GM21528 (cell line): ENCODE measurements around the gene MCRS1.

Source experiments
- ATAC-seq: cut with Tn5 transposase; IDR thresholded peaks from one replicate; pipeline ENCODE4 v1.9.1; 2021; ENCODE audit warnings: mild to moderate bottlenecking, moderate library complexity; ENCODE audit not compliant: unreplicated experiment, low FRiP score

MCRS1 gene

DNA sequence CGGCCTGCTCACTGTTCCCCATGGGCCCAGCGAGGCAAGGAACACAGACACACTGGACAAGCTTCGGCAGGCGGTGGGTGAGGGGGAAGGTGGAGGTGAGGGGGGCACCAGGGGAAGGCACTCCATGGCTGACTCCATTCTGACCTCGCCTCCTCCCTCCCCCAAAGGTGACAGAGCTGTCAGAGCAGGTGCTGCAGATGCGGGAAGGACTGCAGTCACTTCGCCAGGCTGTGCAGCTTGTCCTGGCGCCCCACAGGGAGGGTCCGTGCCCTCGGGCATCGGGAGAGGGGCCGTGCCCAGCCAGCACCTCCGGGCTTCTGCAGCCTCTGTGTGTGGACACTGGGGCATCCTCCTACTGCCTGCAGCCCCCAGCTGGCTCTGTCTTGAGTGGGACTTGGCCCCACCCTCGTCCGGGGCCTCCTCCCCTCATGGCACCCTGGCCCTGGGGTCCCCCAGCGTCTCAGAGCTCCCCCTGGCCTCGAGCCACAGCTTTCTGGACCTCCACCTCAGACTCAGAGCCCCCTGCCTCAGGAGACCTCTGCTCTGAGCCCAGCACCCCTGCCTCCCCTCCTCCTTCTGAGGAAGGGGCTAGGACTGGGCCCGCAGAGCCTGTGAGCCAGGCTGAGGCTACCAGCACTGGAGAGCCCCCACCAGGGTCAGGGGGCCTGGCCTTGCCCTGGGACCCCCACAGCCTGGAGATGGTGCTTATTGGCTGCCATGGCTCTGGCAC lies 10.6 kb downstream of the MCRS1 start:
- no peak for ATAC-seq

DNA sequence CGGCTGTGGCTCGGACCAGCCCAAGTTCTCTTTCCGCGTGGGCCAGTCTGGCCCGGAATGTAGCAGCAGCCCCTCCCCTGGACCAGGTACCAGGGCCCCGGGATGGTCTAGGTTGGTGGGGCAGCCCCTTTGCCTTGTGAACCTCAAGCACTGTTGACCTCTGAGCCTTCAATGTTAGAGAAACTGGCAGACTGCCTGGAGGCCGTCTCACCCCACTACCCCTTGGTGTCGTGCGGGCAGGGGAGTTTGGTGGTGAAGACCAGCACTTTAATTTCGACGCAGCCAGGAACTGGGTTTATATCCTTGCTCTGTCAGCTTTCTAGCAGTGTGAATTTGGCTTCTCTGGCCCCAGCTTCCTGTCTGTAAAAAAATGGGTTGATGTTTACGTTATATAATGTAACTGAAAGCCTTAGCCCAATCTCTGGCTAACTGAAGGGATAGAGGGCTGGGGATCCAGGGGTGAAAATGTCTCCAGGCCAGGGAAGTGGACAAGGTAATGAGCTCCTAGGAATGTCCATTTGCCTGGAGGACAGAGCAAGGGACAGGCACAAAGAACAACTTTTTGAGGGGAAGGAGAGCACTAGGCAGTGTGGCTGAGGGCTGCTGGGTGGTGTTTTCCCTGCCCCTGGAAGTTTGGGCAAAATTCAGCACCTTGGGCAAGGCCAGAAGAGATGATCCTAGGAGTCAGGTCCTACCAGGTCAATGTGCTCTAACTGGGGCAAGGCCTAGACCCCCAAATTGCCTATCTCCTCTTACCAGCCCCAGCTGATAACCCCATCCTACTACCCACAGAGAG lies 11.4 kb downstream of the MCRS1 start:
- ATAC-seq = no peak

DNA sequence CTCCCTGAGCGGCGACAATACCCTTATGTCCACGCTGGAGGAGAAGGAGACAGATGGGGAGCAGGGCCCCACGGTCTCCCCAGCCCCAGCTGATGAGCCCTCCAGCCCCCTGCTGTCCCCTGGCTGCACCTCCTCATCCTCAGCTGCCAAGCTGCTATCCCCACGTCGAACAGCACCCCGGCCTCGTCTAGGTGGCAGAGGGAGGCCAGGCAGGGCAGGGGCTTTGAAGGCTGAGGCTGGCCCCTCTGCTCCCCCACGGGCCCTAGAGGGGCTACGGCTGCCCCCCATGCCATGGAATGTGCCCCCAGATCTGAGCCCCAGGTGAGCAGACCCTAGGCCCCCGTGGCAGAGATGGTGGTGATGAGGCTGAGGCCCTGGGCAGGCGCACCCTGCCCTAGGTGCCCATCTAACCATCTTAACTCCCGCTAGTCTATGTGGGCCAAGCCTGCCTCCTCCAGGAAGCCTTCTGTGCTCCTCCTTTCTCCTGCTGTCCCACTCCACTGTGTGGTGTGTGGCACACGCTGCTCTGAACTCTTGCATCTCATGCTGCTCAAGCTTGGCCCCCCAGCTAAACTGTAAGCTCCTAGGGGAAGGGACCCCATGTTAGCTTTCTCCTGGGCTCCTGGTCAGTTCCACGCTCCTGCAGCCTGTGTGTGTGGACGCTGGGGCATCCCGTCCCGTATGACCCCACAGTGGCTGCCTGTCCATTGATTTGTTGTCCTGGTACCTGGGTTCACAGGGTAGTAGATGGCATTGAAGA lies 12.1 kb downstream of the MCRS1 start:
- ATAC-seq = no peak

DNA sequence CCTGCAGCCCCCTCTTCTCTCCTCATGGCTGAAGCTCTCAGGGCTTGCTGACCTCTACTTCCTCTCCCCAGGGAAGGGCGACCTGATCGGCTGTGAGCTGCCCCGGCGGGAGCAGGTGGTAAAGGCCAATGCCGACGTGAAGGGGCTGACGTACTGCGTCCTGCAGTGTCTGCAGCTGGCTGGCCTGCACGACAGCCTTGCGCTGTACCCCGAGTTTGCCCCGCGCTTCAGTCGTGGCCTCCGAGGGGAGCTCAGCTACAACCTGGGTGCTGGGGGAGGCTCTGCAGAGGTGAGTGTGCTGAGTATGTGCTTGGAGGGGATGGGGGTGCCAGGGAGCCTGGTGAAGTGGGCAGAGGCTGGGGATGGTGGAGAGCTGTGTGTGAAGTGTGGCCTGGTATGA lies 13.7 kb downstream of the MCRS1 start:
- ATAC-seq = no peak

DNA sequence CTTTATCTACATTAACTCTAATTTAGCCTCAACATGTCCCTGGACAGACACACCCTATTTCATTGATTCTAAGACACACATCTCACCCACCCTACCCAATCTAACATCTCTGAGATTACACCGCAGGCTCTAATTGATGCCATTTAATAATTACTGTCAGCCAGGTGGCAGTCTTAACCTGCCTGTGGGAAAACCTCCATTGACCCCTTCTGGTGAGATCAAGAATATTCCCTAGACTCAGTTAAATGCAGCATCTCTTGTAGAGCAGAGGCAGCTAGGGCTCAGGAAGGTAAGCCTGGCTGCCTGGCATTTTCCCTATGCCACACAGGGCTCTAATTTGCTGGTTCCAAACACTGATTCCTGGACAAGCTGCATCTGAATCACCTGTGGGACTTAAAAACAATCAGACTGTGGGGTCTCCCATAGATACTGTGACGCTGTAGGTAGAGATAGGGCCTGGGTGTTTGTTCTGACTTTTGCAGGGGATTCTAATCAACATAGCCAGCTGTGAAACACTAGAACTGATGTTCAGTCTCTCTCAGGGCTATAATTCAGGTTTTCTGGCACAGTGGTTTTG lies 14.3 kb downstream of the MCRS1 start:
- ATAC-seq = no peak

DNA sequence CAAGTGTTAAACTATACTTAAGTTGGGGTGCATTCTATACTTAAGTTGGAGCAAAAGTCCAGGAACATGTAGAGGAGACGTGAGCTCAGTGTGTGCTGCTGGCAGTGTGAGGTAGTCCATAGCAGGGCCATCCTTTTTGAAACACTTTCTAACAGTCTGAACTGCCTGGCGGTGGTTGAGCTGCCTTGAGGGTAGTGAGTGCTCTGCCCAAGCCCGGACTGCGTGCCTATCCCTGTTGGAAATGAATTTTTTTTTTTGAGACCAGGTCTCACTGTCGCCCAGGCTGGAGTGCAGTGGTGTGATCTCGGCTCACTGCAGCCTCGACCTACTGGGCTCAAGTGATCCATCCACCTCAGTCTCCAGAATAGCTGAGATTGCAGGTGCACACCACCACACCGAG lies 15.0 kb downstream of the MCRS1 start:
- no peak for ATAC-seq

DNA sequence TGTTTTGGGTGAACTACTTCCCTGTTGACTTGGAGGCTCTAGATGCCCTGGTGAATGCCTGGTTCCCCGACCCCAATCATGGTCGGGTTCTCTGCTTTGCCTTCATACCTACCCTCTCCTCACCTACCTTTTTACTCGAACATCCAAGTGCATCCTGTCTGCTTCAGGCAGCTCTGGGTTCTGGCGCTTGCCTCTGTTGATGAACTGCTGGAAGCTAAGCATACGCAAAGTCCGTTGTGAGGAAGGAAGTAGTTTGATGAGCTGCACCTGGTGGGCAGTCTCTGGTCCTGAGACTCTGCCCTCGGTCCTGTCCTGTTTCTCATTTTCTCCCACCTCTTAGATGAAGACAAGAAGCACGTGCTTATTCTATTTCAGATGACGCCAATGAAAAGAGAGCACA lies 15.5 kb downstream of the MCRS1 start:
- no peak for ATAC-seq

DNA sequence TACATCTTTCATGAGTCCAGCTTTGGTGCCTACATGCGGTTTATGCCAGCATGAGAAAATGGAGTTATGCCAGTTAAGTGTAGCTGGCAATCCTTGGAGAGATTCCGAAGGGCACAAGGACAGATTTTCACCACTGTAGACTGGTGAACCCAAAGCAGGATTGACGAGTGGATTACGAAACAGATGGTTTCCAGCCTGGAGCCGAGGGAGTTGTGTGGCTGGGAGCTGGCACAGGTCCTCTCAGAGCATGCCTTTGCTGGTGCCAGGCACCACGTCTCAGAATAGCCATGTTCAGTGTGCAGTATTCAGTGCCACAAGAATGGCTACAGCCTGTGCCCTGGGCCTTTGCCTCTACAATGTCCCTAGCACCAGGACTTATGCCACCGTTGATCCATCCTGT lies 15.9 kb downstream of the MCRS1 start:
- ATAC-seq = no peak

DNA sequence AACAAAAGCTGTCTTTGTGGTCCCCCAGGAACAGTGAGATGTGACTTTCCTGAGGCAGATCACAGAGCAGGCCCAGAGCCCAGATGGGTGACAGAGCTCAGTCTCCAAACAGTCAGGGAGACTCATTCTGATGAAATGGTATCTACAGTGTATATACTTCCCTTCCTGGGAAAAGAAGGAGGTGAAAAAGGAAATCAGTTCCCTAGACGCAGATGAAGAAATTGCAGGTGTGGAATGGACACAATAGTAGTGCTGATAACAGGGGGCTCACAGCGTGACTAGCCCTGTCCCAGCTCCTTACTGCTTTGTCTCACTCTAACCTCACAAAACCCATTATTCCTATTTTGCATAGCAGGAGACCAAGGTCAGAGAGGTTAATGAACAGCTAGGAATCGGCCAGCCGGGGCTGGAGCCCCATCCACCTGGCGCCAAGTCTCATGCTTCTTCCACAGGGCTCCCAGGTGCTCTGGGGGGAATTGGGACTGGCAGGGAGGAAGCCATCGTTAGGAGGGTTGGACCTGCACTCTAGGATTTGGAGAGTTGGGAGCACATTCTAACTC lies 17.2 kb downstream of the MCRS1 start:
- ATAC-seq = no peak

DNA sequence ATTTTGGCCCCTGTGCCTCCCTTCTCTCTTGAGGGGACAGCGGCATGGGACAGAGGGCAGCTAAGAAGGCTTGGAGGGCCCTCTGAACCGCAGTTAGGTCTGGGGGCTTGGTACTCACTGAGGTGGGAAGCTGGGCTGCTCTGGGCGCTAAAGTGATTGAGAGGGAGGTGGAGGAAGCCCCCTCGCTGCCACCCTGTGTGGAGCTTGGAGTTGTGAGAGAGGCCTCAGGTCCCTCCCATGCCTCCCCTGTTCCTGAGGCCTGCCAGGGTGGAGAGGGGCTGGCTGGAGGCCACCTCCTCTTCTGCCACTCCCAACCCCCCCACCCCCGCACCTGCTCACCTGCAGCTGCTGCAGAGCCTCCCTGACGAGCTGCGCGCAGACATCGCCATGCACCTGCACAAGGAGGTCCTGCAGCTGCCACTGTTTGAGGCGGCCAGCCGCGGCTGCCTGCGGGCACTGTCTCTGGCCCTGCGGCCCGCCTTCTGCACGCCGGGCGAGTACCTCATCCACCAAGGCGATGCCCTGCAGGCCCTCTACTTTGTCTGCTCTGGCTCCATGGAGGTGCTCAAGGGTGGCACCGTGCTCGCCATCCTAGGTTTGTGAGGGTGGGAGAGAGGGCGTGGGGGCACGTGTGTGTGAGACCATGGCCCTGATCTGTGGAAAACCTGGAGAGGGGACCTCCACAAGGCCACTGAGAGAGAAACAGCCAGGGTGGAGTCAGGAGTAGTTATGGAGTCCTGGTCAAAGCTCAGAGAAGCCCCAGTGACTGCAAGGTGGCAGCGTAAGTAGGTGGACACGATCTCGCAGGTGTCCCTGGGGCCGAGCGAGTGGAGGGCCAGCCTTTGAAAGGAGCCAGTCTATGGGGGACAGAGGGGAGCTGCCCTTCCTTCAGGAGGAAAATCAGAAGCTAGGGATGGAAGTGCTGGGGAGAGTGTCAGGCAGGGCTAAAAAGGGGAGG lies 17.9 kb downstream of the MCRS1 start:
- ATAC-seq = no peak

DNA sequence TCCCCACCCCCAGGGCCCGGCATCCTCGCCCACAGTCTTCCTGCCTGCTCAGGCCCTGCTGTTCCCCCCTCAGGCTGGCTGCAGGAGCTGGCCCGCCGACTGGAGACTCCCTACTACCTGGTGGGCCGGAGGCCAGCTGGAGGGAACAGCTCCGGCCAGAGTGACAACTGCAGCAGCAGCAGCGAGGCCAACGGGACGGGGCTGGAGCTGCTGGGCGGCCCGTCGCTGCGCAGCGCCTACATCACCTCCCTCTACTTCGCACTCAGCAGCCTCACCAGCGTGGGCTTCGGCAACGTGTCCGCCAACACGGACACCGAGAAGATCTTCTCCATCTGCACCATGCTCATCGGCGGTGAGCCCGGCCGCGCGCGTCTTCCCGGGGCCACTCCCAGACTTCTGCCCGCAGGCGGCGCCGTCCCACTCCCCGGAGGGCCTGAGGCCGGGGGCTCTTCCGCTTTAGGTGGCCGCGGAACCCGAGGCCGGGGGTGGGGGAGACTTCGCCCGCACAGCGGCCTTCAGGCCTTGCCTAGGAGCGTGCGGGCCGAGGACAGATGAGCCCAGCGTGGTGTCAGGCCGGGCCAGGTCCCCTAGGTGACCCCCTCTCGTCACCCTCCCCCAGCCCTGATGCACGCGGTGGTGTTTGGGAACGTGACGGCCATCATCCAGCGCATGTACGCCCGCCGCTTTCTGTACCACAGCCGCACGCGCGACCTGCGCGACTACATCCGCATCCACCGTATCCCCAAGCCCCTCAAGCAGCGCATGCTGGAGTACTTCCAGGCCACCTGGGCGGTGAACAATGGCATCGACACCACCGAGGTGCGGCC lies 18.9 kb downstream of the MCRS1 start:
- no peak for ATAC-seq

DNA sequence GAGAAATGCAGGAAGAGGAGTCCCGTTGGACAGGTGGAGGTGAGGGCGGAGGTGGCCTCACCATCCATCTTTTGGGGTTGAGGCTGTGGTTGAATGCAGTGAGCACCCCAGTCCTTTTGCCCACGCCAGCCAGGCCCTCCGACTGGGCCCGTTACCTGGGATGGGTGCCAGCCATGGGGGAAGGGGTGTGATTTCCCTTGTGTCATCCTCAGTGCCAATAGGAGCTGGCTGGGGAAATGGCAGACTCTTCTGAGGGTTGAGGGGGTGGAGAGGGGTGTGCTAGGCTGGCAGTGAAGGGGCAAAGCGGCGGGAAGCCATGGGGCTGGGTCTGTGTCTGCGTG lies 19.5 kb downstream of the MCRS1 start:
- no peak for ATAC-seq

DNA sequence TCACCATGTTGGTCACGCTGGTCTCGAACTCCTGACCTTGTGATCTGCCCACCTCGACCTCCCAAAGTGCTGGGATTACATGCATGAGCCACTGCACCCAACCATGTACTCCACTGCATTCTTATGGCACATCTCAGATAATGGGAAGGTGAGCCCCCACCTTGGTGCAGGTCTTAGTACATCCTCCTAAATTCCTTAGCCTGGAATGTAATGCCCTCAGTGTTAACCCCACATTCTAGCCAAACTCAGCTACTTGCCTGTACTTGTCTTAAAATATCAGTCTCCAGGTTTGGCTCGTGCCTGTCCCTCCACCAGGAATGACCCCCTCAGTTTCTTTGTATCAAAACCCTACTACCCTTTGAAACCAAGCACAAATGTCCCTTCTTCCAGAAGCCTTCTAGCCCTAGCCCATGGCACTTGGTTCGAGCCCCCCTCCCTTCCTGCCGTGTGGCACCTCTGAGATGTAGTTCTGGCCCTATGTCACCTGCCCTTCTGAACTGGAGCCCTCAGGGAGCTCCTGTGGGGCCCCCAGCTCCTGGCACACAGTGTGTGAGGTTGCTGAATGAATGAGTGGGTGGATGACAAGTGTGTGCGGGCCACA lies 20.8 kb downstream of the MCRS1 start:
- no peak for ATAC-seq

DNA sequence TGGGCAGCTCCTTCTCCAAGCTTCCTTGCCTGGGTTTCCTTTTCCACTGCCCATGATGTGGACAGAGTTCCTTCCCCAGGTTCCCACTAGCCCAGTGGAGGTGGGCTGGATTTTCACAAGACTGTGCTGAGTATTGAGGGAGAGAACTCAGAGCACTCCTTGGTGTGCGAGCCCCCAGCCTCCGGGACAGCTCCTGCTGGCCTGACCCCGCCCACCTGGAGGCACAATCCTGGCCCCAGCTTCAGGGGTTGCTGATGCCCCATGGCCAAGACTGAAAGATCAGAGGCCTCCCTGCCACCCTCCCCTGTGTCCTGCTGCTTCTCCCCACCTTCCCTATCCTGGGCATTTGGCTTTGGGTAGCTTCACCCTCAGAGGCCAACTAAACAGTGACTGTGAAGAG lies 21.5 kb downstream of the MCRS1 start:
- no peak for ATAC-seq

DNA sequence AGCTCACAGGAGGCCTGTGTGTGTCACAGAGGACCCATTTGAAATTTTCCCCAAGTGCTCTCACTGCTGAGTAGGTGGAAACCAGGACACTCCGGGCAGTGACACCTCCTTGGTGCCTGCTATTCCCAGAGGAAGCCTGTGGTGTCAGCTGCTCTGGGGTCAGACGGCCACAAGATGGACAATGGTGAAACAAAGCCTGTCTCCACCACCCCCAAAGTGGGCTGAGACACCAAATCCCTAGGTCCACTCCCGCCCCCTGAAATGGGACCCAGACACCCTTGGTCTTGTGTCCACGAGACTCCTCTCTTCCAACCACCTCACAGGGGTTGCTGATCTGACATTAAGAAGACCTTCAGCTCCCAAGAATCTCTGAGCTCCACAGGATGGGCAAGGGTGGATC lies 22.1 kb downstream of the MCRS1 start:
- ATAC-seq = no peak

DNA sequence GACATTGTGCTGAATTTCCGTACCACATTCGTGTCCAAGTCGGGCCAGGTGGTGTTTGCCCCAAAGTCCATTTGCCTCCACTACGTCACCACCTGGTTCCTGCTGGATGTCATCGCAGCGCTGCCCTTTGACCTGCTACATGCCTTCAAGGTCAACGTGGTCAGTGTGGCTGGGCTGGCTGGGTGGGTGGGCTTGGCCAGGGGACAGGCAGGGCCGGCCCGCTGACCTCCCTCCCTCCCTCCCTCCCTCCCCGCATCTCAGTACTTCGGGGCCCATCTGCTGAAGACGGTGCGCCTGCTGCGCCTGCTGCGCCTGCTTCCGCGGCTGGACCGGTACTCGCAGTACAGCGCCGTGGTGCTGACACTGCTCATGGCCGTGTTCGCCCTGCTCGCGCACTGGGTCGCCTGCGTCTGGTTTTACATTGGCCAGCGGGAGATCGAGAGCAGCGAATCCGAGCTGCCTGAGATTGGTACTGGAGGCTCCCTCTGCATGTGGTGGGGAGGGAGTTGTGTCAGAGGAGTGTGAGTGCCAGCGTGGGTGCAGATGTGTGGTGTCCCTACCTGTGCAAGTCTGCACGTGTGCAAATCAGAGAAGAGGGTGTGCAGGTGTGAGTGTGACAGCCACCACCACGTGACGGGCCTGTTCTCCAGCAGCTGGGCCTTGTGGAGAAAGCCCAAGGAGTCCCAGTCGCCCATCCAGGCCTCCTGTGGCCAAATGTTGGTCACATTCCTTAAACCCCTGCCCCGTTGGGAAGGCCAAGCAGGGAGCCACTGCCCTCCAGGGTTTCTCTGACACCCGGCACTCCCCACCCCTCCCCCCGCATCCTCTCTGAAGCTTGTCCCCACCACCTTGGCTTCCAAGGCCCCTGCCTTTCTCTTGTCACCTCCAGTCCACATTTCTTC lies 23.8 kb downstream of the MCRS1 start:
- no peak for ATAC-seq

DNA sequence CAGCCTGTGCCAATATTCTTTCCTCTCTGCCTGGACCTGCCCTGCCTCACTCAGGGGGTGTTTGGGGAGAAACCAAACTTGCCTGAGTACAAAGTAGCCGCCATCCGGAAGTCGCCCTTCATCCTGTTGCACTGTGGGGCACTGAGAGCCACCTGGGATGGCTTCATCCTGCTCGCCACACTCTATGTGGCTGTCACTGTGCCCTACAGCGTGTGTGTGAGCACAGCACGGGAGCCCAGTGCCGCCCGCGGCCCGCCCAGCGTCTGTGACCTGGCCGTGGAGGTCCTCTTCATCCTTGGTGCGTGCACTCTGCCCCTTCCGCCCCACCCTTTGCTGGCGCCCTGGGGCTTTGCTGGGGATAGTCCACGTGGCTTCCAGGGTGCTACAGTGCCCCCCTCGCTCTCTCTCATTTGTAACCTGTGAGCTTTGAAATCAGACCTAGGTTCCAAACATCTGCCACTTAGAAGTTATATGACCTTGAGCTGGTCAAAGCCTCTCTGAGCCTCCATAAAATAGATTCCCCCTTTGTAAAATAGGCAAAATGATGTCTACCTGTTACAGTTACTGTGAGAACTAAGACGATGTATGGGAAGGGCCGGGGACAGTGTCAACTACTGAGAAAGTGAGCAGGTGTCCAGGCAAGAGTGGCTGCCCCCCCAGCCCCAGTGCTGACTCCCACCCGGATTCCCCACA lies 24.6 kb downstream of the MCRS1 start:
- ATAC-seq = no peak
